ENCODE data around the gene KCNJ15. TPM values are rescaled to one million over a fixed set of nuclear protein-coding genes. Genes with fewer than 3 reads are reported as not detected.
"Not testable (repeated sequence)": the region's sequence is repeated elsewhere in the genome, so short reads cannot be mapped to it uniquely, and the experiment has no call there.

The KCNJ15 gene
- total RNA-seq, 1 experiment from 2014 or later, result 0.13 TPM

- Histone ChIP-seq H3K4me1 (ENCODE audit: control insufficient read depth, insufficient read depth, low read length) (no peaks in the 10 kb centered on the region), H3K36me3 (ENCODE audit: control insufficient read depth, insufficient read depth, low read length) (no peaks in the 10 kb centered on the region), H3K27me3 (ENCODE audit: control insufficient read depth, insufficient read depth, low read length) (no peaks in the 10 kb centered on the region), H3K27ac (ENCODE audit: low read length) (no peak overlapping the region), H3K4me3 (ENCODE audit: low read depth in 2 of 2, low read length in 2 of 2) (no peak overlapping the region), H3K9me3 (ENCODE audit: control insufficient read depth, insufficient read depth, low read depth, low read length) (no peaks in the 10 kb centered on the region)
- TF ChIP-seq POLR2AphosphoS5 (IDR thresholded peaks at IDR 0.05; ENCODE audit: low read depth, low read length) (no peak), TCF7L2 (IDR thresholded peaks at IDR 0.05; ENCODE audit: low read depth, low read length) (no peak), CTCF (IDR thresholded peaks at IDR 0.05) (no peak)
- ChIA-PET CTCF (no interaction called here), POLR2A (no interaction called here)
- no peak for DNase-seq (ENCODE audit: low read depth, low spot score)
- intact Hi-C loops (cut with micrococcal nuclease; ENCODE audit: unreplicated experiment), result no loop called here
- in situ Hi-C loops (cut with HindIII; ENCODE audit: low pct_unique_long_range_greater_than_20kb, low sequenced_read_pairs), result no loop called here
- BruUV-seq (replicated peaks), result no TSS peak
- ATAC-seq, result no peak
Observed at GRCh38 chr21:38244885-38245869, 11.6 kb upstream of the KCNJ15 start.

- ChIA-PET CTCF (interaction anchor here (0.7 kb wide), 1 partner anchor 535 kb away, joined by 3 read pairs; no protein-coding TSS in a partner anchor), POLR2A (interaction anchor here (0.5 kb wide), 1 partner anchor 973 kb away, joined by 9 read pairs; no protein-coding TSS in a partner anchor)
- BruUV-seq (replicated peaks), result no TSS peak
- Histone ChIP-seq H3K27me3 (ENCODE audit: control insufficient read depth, insufficient read depth, low read length) (no peaks in the 10 kb centered on the region), H3K4me1 (ENCODE audit: control insufficient read depth, insufficient read depth, low read length) (no peaks in the 10 kb centered on the region), H3K36me3 (ENCODE audit: control insufficient read depth, insufficient read depth, low read length) (no peaks in the 10 kb centered on the region), H3K9me3 (ENCODE audit: control insufficient read depth, insufficient read depth, low read depth, low read length) (no peaks in the 10 kb centered on the region), H3K27ac (ENCODE audit: low read length) (no peak overlapping the region), H3K4me3 (ENCODE audit: low read depth in 2 of 2, low read length in 2 of 2) (no peak overlapping the region)
- TF ChIP-seq CTCF (IDR thresholded peaks at IDR 0.05) (no peak), TCF7L2 (IDR thresholded peaks at IDR 0.05; ENCODE audit: low read depth, low read length) (no peak), SIN3A (IDR thresholded peaks at IDR 0.05; ENCODE audit: borderline replicate concordance, insufficient read depth, low read depth, low read length) (no peak)
- in situ Hi-C loops (cut with HindIII; ENCODE audit: low pct_unique_long_range_greater_than_20kb, low sequenced_read_pairs), result no loop called here
- ATAC-seq (no peak), DNase-seq (ENCODE audit: low read depth, low spot score) (no peak)
- intact Hi-C loops (cut with micrococcal nuclease; ENCODE audit: unreplicated experiment), result no loop called here
Observed at GRCh38 chr21:38246511-38246910, 10.3 kb upstream of the KCNJ15 start.

GRCh38 chr21:38247054-38247453 is 9.7 kb upstream of the KCNJ15 start:
- H3K4me3 ChIP-seq (ENCODE audit: low read depth in 2 of 2, low read length in 2 of 2); H3K36me3 ChIP-seq (ENCODE audit: control insufficient read depth, insufficient read depth, low read length); H3K27ac ChIP-seq (ENCODE audit: low read length); H3K27me3 ChIP-seq (ENCODE audit: control insufficient read depth, insufficient read depth, low read length); ATAC-seq; intact Hi-C loops (cut with micrococcal nuclease; ENCODE audit: unreplicated experiment); in situ Hi-C loops (cut with HindIII; ENCODE audit: low pct_unique_long_range_greater_than_20kb, low sequenced_read_pairs); H3K4me1 ChIP-seq (ENCODE audit: control insufficient read depth, insufficient read depth, low read length); DNase-seq (ENCODE audit: low read depth, low spot score); BruUV-seq (replicated peaks); H3K9me3 ChIP-seq (ENCODE audit: control insufficient read depth, insufficient read depth, low read depth, low read length): not testable (repeated sequence)
- ChIA-PET CTCF (interaction anchor here (0.7 kb wide), 1 partner anchor 535 kb away, joined by 3 read pairs; no protein-coding TSS in a partner anchor), POLR2A (interaction anchor here (0.5 kb wide), 1 partner anchor 973 kb away, joined by 9 read pairs; no protein-coding TSS in a partner anchor)
